ENCODE results near the gene AGPAT4. TPM values are rescaled to one million over a fixed set of nuclear protein-coding genes. Genes with fewer than 3 reads are reported as not detected.
"Not testable (repeated sequence)": the region's sequence is repeated elsewhere in the genome, so short reads cannot be mapped to it uniquely, and the experiment has no call there.

AGPAT4 gene
- 10 to 100 TPM in 1 of 4 donors, 1 to 10 TPM in 3; 1.0 to 17.4 (median 6.4) TPM for total RNA-seq

- peaks cover 0 to 27% (median 10%) of the 10 kb centered on the region in 3 donors for H3K4me1 ChIP-seq
- WGBS, 2 donors: 0 to 2% methylated on average over 16 of the region's 21 CpGs
- H3K27me3 ChIP-seq: no peaks in the 10 kb centered on the region
- TF ChIP-seq CTCF (IDR thresholded peaks at IDR 0.05): no peak
- peak in 1 of 4 donors; percentile 48 for TF ChIP-seq POLR2A (IDR thresholded peaks at IDR 0.05)
- H3K9me3 ChIP-seq: no peaks in the 10 kb centered on the region
- H3K4me3 ChIP-seq: peak within 1 kb of the TSS; percentile 52 to 66 (median 65)
- peak within 1 kb of the TSS; percentile 77 to 85 (median 82) for H3K27ac ChIP-seq
- intact Hi-C loops (cut with DNase I): no loop called here
- DNase-seq: no peak
- H3K36me3 ChIP-seq: no peaks in the 10 kb centered on the region
Measured at GRCh38 chr6:161273752-161274487, at the start of gene AGPAT4. AGPAT4 (minus strand) TSS chr6:161274061; CDS start chr6:161232213, 41,848 bp downstream.

- no peak for DNase-seq
- H3K4me1 ChIP-seq: no peaks in the 10 kb centered on the region
- TF ChIP-seq CTCF (IDR thresholded peaks at IDR 0.05) (no peak), POLR2A (IDR thresholded peaks at IDR 0.05) (no peak)
- H3K9me3 ChIP-seq: peaks cover 0 to 15% (median 3%) of the 10 kb centered on the region in 3 donors
- no peak overlapping the region for H3K27ac ChIP-seq
- no peak overlapping the region for H3K4me3 ChIP-seq
- H3K36me3 ChIP-seq: no peaks in the 10 kb centered on the region
- intact Hi-C loops (cut with DNase I): no loop called here
- WGBS, 2 donors: 69 to 70% methylated on average over 2 of the region's 2 CpGs
- H3K27me3 ChIP-seq: no peaks in the 10 kb centered on the region
Measured at GRCh38 chr6:161319231-161319630, 45.4 kb upstream of the AGPAT4 start.

- Histone ChIP-seq H3K27me3 (no peaks in the 10 kb centered on the region), H3K9me3 (peaks cover 0 to 15% (median 3%) of the 10 kb centered on the region in 3 donors), H3K36me3 (no peaks in the 10 kb centered on the region), H3K4me3 (no peak overlapping the region), H3K27ac (no peak overlapping the region), H3K4me1 (no peaks in the 10 kb centered on the region)
- TF ChIP-seq POLR2A (IDR thresholded peaks at IDR 0.05) (no peak), CTCF (IDR thresholded peaks at IDR 0.05) (no peak)
- intact Hi-C loops (cut with DNase I): no loop called here
- no peak for DNase-seq
- WGBS, 2 donors: 49 to 79% methylated on average over 6 of the region's 6 CpGs
Measured at GRCh38 chr6:161318456-161318855, 44.6 kb upstream of the AGPAT4 start.

- Histone ChIP-seq H3K27me3 (no peaks in the 10 kb centered on the region), H3K4me1 (peaks cover 0 to 4% (median 0%) of the 10 kb centered on the region in 3 donors), H3K27ac (no peak overlapping the region), H3K36me3 (no peaks in the 10 kb centered on the region), H3K4me3 (no peak overlapping the region), H3K9me3 (peaks cover 0 to 15% (median 3%) of the 10 kb centered on the region in 3 donors)
- no peak for DNase-seq
- WGBS, 2 donors: 86 to 93% methylated on average over 3 of the region's 3 CpGs
- intact Hi-C loops (cut with DNase I): no loop called here
- no peak for TF ChIP-seq CTCF (IDR thresholded peaks at IDR 0.05)
- TF ChIP-seq POLR2A (IDR thresholded peaks at IDR 0.05): no peak
Measured at GRCh38 chr6:161316531-161316930, 42.7 kb upstream of the AGPAT4 start.

- 58 to 66% methylated on average over 15 of the region's 15 CpGs for WGBS, 2 donors
- H3K36me3 ChIP-seq; intact Hi-C loops (cut with DNase I); H3K4me1 ChIP-seq; DNase-seq; H3K4me3 ChIP-seq; H3K27me3 ChIP-seq: not testable (repeated sequence)
- Histone ChIP-seq H3K27ac (peak overlapping the region in 2 of 4 donors; percentile 53 to 60), H3K9me3 (peaks cover 0 to 15% (median 3%) of the 10 kb centered on the region in 3 donors)
Measured at GRCh38 chr6:161315246-161315917, 41.5 kb upstream of the AGPAT4 start.

- DNase-seq; H3K4me1 ChIP-seq; H3K4me3 ChIP-seq; H3K36me3 ChIP-seq; intact Hi-C loops (cut with DNase I); H3K27me3 ChIP-seq: not testable (repeated sequence)
- peaks cover 0 to 15% (median 3%) of the 10 kb centered on the region in 3 donors for H3K9me3 ChIP-seq
- 91 to 94% methylated on average over 18 to 20 of the region's 20 CpGs for WGBS, 2 donors
- peak overlapping the region in 2 of 4 donors; percentile 53 to 60 for H3K27ac ChIP-seq
Measured at GRCh38 chr6:161314541-161315245, 40.8 kb upstream of the AGPAT4 start.
